Activated T-helper 1 cell treated with anti-CD3 and anti-CD28 coated beads, Interleukin-2, amount 50 U/mL, for 16 hours (primary cell): ENCODE data around the gene ZFP2.
"Not testable (repeated sequence)": the region's sequence is repeated elsewhere in the genome, so short reads cannot be mapped to it uniquely, and the experiment has no call there.

Experiments used
- DNase-seq, 2 donors: peaks; one replicate each; pipeline ENCODE4 v3.0.0-alpha.2; 2020; ENCODE audit warnings: low read depth in 1 of 2, low spot score in 1 of 2

The ZFP2 gene

DNA sequence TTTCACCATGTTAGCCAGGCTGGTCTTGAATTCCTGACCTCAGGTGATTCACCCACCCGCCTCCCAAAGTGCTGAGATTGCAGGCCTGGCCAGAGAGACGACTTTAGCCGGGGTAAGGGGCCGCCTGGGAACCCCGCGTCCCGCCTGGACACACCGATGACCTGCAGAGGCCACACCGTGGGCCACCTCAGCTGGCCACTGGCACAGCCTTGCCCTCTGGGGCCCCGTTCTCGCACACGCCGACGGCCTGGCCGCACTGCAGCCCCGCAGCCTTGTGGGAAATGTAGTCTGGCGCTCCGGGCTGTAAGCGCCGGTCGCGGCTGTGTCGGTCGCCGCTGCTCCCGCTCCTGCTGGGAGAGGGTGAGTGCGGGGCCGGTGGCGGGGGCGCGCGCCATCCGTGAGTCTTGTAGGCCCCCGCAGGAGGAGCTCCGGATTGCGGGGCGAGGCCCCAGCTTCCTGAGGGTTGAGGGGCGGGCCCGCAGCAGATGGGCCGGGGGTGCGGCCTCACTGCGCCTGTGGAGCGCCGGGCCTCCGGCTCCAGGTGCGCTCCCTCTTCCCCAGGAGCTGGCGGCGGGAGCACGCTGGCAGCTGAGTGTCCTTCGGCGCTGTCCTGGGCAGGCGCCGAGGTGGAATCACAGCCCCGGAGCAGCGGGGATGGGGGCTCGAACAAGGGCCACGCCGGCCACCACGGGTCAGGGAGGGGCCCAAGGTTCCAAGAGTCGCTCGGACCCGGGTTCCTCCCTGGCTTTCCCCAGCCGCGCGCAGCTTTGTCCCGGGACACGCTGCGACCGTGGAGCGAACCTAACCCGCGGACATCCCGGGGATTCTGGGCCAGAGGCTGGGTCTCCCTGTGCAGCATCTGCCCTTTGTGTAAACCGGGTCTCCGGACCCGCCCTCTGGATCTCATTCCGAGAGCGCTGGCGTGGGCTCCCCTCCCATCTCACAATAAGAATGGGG, at the start of gene ZFP2:
ZFP2 (plus strand) TSS at position 299 of the 957 bp plus-strand sequence. CDS start 35,401 bp downstream, outside the sequence.
- peak in 1 of 2 donors; percentile 1 for DNase-seq

DNA sequence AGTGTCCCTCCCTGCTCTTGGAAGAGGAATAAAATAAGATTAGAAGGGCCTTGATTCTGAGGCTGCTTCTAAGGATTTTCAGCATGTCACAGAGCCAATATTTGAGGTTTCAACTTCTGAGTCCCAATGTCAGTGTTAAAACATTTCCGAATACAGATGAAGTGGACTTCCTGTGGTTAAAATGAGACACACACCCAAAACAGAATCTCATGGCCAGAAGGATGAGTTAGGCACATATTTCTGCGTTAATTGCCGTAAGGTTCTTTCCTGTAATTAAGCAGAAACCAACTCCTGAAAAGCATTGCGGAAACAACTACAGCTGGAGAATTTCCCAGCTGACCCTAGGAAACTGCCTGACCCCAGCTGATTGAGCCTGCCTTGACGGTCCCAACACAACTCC, 46.4 kb upstream of the ZFP2 start:
- no peak for DNase-seq

DNA sequence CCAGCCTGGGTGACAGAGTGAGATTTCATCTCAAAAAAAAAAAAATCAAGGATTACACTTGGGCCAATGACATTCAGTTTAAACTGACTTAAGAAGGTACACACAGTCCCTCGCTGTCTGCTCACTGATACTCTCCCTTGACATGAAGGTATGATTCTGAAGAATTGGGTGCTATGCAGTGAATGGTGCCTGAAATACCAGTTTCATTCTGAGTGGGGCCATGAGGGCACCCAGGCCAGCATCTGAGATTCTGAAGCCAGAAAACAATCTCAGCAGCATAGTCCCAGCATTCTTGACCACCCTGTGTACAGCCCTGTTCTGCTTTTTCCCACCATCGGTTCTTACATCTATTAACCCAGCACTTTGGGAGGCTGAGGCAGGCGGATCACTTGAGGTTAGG, 43.8 kb upstream of the ZFP2 start:
- DNase-seq: no peak

DNA sequence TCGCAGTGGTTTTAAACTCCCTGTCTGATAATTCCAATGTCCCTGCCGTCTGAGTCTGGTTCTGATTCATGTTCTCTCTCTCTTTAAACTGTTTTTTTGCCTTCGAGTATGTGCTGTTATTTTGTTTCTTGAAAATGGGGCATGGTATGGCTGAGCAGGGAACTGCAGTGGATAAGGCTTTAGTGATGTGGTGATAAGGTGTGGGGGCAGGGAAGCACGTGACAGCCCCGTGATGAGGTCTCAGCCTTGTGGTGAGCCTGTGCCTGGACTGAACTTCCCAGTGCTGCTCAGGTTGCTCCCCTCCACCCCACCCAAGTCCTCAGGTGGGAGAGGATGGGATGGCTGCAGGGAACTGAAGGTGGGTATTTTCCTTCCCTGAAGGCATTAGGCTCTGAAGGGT, 41.4 kb upstream of the ZFP2 start:
- no peak for DNase-seq

DNA sequence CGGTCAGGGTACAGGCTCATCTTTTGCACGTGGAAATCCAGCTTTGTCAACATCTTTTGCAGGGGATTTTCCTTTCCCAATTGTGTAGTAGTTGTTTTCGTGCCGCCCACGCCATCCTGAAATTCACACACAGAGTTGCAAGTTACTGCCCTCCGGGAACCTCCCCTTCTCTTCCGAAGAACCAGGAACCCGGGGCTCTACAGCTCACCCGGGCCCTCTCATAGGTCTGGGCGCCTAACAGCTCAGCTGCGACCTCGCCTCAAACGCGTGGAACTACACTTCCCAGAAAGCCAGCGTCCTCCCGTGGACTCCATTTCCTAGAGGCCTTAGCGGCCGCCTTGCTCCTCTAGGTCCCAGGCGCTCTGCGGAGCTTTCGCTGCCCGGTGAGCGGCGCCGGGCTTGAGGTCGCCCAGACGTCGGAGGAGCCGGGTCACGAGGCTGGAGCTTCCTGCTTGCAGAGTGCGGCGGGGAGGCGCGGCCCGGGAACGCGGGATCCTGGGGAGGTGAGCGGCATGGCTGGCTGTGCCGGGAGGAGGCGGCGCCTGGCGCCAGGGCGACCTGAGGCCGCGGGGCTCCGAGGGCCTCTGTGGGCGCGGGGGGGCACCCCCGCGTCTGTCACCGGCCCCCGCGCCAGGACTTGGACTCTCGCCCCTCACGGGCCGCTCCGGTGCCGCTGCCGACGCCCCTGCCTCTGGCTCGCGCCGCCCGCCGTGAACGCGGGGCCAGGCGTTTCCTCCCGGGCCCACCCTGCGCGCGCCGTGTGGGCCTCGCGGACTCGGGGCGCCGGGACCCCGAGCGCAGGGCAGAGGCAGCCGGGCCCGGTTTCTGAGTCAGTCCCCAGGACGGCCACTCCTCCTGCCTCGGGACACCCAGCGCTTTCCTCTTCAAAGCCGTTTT, 35.8 kb upstream of the ZFP2 start, which contains the start of gene ZNF354B:
ZNF354B (plus strand) TSS at position 329 of the 897 bp plus-strand sequence. CDS start 1,095 bp downstream, outside the sequence.
- DNase-seq: peak; percentile 56 to 67

DNA sequence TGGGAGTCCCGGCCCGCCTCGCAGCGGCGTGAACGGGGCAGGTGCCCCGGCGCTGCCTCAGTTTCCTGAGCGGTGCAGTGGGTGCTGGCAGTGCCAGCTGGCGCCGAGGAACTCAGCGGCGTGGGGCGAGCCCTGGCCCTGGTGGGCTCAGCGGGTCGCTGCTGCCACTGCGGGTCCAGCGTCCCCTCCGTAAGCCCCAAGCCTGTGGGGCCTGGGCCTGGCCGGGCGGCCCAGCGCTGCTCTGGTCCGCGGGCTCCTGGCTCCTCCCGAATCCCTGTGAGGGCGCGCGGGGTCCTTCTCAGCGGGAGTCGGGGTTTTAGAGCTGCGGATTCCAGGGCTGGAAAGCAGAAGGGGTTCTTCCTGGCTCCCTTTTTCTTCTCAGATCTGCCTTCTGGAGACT, 35.1 kb upstream of the ZFP2 start:
- not testable (repeated sequence) for DNase-seq

DNA sequence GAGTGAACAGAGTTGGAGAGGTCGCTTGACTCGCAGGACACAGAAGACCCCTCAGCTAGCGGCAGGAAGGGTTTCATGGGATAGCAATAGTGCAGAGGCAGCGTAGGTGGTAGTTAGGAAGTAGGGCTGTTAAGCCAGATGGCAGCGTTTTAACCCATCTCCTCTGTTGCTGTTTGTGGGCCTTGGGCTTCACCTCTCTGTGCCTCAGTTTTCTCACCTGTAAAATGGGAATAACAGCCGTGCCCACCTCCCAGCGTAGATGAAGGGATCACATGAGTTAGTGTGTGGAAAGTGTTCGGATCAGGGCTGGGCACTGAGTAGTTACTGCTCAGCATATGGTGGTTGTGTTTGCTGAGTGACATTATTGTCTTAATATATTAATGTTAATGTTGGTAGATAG, 34.1 kb upstream of the ZFP2 start:
- DNase-seq: no peak

DNA sequence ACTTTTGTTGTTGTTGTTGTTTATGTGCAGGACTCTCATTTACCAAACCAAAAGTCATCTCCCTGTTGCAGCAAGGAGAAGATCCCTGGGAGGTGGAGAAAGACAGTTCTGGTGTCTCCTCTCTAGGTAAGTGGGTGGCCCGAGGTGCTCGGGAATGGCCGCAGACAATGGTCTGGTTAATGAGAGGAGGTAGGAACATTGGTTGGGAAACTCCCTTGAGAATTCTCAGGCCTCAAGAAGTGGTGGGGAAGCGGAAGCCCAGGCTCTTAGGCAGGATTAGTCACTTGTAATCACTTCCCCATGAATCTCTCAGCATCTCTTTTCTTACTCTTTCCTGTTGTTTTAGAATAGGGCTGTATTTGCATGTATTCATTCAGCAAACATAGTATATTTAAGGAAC, 28.8 kb upstream of the ZFP2 start:
- DNase-seq: no peak

DNA sequence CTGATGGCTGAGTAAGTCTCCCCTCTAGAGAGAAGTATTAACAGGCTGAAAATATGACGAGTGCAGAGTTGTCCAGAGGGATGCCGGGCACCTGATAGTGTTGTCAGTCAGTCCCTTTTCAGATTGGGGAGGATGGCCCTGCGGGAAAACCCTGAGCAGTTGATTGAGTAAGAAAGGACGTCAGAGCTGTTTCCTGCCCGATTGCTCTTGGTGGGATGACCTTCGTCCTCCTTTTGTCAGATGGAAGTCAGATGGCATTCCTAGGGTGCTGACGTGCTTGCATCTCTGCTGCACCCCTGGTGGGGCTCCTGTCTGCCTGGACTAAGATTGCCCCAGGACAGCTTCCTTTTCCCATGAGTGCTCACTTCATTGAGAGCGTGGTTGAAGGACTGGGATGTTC, 26.1 kb upstream of the ZFP2 start:
- DNase-seq: no peak

DNA sequence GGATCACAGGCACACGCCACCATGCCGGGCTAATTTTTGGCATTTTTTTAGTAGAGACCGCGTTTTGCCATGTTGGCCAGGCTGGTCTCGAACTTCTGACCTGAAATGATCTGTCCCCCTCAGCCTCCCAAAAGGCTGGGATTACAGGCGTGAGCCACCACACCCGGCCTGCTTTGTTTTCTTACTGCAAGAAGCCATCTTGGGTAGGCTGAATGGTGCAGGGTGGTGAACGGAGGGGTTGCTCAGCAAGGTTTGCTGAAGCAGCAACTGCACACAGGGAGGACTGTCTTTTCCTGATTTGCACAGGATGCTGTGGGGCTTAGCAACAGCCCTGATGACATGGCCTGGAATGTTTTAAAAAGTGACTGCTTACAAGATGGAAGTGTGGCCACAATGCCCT, 25.3 kb upstream of the ZFP2 start:
- no peak for DNase-seq

DNA sequence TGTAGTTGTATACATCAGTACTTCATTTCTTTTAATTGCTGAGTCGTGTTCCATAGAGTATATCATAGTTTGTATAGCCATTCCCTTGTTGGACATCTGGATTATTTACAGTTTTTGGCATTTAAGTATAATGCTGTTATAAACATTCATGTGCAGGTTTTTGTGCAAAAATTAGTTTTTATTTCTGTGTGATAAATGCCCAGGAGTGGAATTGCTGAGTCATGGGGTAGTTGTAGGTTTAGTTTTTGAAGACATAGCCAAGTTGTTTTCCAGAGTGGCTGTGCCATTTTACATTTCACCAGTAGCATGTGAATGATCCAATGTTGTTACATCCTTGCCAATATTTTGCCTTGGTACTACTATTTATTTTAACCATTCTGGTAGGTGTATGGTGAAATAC, 23.4 kb upstream of the ZFP2 start:
- no peak for DNase-seq

DNA sequence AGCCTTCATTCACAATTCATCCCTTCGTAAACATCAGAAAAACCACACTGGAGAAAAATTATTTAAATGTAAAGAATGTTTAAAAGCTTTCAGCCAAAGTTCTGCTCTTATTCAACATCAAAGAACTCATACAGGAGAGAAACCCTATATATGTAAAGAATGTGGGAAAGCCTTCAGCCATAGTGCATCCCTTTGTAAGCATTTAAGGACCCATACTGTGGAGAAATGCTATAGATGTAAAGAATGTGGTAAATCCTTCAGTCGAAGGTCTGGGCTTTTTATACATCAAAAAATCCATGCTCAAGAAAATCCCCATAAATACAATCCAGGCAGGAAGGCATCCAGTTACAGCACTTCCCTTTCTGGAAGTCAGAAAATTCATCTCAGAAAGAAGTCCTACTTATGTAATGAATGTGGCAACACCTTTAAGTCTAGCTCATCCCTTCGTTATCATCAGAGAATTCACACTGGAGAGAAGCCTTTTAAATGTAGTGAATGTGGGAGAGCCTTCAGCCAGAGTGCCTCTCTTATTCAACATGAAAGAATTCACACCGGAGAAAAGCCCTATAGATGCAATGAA, 12.5 kb upstream of the ZFP2 start:
- not testable (repeated sequence) for DNase-seq

DNA sequence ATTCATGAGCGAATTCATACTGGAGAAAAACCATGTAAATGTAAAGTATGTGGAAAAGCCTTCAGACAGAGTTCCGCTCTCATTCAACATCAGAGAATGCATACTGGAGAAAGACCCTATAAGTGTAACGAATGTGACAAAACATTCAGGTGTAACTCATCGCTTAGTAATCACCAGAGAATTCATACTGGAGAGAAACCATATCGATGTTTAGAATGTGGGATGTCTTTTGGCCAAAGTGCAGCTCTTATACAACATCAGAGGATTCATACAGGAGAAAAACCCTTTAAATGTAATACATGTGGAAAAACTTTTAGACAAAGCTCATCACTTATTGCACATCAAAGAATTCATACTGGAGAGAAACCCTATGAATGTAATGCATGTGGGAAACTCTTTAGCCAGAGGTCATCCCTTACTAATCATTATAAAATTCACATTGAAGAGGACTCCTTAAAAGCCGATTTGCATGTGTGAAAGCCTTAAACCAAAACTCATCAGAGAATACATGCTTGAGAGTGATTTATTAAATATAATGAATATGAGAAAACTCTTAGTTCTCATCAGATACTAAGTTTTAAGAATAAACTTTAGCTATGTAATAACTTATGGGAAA, 11.8 kb upstream of the ZFP2 start:
- DNase-seq: no peak

DNA sequence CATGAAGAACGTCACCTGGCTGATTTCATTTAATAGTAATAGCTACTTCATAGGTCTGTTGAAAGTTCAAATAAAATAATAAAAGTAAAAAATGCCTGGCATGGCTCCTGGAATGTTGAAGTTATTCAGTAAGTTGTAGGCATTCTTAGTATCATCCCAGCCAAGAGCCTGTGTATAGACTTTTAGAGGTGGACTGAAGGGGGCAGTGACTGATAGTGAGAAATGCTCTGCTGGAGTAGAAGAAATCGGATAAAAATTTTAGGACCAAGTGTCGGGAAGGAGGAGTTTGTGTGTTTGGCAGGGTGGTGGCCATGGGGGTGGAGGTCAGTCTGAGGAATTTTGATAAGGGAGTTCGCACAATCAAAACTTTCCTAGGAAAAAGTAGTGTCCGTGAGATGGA, 3.6 kb downstream of the ZFP2 start:
- no peak for DNase-seq

DNA sequence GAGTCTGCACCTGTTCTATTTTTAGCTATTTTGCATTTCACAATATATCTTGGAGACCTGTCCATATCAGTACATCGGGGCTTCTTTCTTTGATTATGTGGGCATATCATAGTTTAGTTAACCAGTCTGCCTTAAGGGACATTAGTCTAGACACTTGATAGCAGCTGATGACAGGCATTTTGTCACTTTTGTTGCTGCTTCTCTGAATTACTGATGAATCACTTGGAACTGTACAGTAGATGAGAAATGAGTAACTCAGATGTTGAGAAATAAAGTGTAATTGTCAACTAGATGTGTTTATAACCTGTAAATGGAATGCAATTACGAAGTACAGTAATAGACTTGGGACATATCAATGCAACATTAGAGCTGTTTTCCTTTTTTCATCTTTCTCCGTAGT, 7.1 kb downstream of the ZFP2 start:
- DNase-seq: no peak

DNA sequence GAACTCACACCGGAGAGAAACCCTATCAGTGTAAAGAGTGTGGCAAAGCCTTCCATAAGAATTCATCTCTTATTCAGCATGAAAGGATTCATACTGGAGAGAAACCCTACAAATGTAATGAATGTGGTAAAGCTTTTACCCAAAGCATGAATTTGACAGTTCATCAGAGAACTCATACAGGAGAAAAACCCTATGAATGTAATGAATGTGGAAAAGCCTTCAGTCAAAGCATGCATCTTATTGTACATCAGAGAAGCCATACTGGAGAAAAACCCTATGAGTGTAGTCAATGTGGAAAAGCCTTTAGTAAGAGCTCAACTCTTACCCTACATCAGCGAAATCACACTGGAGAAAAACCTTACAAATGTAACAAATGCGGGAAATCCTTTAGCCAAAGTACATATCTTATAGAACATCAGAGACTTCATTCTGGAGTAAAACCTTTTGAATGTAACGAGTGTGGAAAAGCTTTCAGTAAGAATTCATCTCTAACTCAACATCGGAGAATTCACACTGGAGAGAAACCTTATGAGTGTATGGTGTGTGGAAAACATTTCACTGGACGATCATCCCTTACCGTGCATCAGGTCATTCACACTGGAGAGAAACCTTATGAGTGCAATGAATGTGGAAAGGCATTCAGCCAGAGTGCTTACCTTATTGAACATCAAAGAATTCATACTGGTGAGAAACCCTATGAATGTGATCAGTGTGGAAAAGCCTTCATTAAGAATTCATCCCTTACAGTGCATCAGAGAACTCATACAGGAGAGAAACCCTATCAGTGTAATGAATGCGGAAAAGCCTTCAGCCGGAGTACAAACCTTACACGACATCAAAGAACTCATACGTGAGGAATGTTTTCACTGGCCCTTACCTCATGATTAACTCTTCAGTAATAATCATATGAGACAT, 36.4 kb downstream of the ZFP2 start:
- DNase-seq: no peak

DNA sequence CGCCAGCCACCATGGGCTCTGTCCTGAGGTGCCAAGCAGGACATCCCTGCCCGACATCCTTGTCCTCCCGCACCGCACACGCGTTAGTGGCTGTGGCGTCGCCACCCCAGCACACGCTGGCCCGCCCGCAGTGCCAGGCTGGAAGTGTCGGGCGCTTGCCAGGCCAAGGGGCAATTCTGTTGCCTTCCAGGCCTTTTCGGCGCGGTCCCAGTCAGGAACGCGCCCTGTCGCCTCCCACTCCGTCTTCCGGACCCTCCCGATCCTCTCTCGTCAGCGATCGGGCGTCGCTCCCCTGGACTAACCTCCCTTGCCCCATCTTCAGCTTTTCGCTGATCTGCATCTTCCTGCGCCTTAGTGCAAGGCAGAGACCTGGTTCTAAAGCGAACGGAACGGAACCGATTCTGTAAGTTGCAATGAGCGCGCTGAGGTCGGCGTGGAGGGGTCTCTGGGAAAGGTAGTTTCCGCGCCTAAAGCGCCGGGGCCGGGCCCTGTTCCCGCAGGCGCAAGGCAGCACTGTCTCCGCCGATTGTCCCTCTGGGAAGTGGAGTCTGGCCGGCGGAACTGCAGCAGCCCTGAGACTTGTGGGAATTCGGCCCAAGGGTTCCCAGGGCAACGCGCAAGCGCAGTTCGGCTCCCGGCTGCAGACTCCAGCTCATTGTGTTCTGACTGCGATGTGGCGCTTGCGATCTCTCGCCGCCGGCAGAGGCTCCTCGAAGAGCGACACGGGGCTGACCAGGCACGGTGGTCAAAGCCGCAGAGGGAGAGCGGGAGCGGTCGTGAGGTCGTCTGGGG, 45.1 kb downstream of the ZFP2 start, which contains the start of gene ZNF454:
ZNF454 (plus strand) TSS at position 630 of the 792 bp plus-strand sequence. CDS start 1,594 bp downstream, outside the sequence.
- no peak for DNase-seq

DNA sequence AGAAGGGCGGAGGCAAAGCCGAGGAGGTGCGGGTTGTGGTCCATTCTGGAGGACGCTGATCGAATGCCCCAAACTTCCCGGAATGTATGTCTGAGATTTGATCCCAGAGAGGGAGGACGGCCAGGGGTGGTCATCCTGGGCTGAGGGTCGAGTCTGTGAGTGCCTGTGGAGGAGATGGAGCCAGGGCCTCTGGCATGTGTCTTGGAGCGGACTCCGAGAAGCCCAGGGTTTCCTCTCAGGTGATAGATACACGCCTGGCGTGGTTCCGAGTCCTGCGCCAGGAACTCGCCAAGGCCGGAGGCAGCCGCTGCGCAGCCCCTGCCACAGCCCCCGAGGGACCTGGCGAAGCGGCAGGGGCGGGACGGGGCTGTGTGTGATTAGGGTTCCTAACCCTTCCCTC, 45.6 kb downstream of the ZFP2 start:
- DNase-seq: no peak

DNA sequence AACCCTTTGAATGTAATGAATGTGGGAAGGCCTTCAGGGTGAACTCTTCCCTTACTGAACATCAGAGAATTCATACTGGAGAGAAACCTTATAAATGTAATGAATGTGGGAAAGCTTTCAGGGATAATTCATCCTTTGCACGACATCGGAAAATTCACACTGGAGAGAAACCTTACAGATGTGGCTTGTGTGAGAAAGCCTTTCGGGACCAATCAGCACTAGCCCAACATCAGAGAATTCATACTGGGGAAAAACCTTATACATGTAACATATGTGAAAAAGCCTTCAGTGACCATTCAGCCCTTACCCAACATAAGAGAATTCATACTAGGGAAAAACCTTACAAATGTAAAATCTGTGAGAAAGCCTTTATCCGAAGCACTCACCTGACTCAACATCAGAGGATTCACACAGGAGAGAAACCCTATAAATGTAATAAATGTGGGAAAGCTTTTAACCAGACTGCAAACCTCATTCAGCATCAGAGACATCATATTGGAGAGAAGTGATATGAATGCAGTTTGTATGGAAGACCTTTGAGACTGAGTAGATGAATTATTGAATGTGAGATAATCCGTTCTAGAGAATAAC, 69.8 kb downstream of the ZFP2 start:
- DNase-seq: no peak
